ENCODE results near the gene CYP24A1. TPM values are rescaled to one million over a fixed set of nuclear protein-coding genes. Genes with fewer than 3 reads are reported as not detected.

Gene CYP24A1
- polyA plus RNA-seq, 1 donor (not counting 4 experiments of a cell fraction or from before 2014, with no cell fraction given) = 18.2 TPM

DNA sequence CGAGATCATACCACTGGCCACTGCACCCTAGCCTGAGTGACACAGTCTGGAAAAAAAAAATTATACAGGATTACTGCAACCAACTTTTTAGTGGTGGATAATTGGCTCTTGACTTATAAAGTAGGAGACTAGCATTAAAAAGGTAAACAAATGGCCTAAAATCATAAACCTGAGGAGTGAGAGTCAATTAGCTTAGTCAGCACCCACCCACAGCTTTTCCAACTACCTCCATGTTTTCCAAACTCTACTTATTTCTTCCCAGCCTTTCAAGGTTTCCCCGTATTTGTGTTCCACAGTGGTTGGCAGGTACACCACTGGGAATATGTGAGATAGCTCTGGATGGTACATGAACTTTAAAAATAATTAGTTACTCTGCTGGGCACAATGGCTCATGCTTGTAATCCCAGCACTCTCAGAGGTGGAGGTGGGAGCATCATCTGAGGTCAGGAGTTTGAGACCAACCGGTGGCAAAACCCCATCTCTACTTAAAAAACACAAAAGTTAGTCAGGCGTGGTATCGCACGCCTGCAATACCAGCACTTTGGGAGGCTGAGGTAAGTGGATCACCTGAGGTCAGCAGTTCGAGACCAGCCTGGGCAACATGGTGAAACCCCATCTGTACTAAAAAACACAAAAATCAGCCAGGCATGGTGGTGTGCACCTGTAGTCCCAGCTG, 6.7 kb downstream of the CYP24A1 start:
- TF ChIP-seq CTCF (optimal IDR thresholded peaks at IDR 0.05 in 1 of 3, IDR thresholded peaks at IDR 0.05 in 1 of 3, conservative IDR thresholded peaks at IDR 0.05 in 1 of 3; ENCODE audit: extremely low read depth in 1 of 3, insufficient read depth in 2 of 3, low read length in 3 of 3) (no peak), EZH2 (IDR thresholded peaks at IDR 0.05; ENCODE audit: low read length) (no peak)
- H3K9me1 ChIP-seq (ENCODE audit: control insufficient read depth, extremely low read depth, insufficient read depth, low read length) = no peaks in the 10 kb centered on the region
- H3K4me2 ChIP-seq (ENCODE audit: control insufficient read depth, extremely low read depth, insufficient read depth, low read depth, low read length) = no peak overlapping the region
- dilution Hi-C loops (cut with MboI; ENCODE audit: extremely low pct_ligation_motif_present, low sequenced_read_pairs) = no loop called here
- no peaks in the 10 kb centered on the region for H3K9me3 ChIP-seq (ENCODE audit: control insufficient read depth, low read depth, low read length)
- DNase-seq (ENCODE audit: low read depth, low spot score) = no peak
- H3K27me3 ChIP-seq (ENCODE audit: control insufficient read depth, extremely low read depth, insufficient read depth, low read length) = no peaks in the 10 kb centered on the region
- H3K4me3 ChIP-seq (ENCODE audit: control insufficient read depth in 2 of 3, extremely low read depth in 1 of 3, insufficient read depth in 2 of 3, low read depth in 1 of 3, low read length in 3 of 3) = no peak overlapping the region
- H3K27ac ChIP-seq (ENCODE audit: control insufficient read depth, insufficient read depth, low read length) = no peak overlapping the region
- FAIRE-seq = no peak
- H3K36me3 ChIP-seq (ENCODE audit: control insufficient read depth in 2 of 2, extremely low read depth in 1 of 2, insufficient read depth in 2 of 2, low read length in 2 of 2) = no peaks in the 10 kb centered on the region
- no peak overlapping the region for H3K9ac ChIP-seq (ENCODE audit: control insufficient read depth, extremely low read depth, insufficient read depth, low read length)
- no peak overlapping the region for H2AFZ ChIP-seq (ENCODE audit: control insufficient read depth, low read length)
- H3K4me1 ChIP-seq (ENCODE audit: control insufficient read depth, extremely low read depth, insufficient read depth, low read length) = peaks cover 11% of the 10 kb centered on the region
- H4K20me1 ChIP-seq (ENCODE audit: control insufficient read depth, extremely low read depth, insufficient read depth, low read length) = no peaks in the 10 kb centered on the region
- H3K79me2 ChIP-seq (ENCODE audit: control insufficient read depth, insufficient read depth, low read length) = no peaks in the 10 kb centered on the region

DNA sequence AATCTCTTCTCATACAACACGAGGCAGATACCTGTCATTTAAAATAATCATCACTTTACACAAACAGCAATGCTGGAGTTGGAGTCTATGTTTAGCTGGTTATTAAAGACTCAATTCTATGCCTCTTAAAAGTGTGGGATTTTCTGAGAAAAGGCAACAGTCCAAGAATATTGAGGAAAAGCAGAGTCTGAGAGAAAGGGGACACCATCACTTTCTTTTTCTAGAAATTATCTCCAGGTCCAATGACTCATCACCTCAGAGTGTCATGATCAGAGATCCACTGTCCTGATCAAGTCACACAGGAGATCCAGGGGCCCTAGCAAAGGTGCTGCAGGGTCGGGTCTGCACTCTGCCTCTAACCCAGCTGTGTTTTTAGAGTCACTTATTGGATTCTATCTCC, 8.0 kb downstream of the CYP24A1 start:
- peaks cover 11% of the 10 kb centered on the region for H3K4me1 ChIP-seq (ENCODE audit: control insufficient read depth, extremely low read depth, insufficient read depth, low read length)
- no peak for FAIRE-seq

More for the DNA sequence above, 8.0 kb downstream of the CYP24A1 start:
- no peak overlapping the region for H3K4me3 ChIP-seq (ENCODE audit: control insufficient read depth in 2 of 3, extremely low read depth in 1 of 3, insufficient read depth in 2 of 3, low read depth in 1 of 3, low read length in 3 of 3)
- no peak overlapping the region for H2AFZ ChIP-seq (ENCODE audit: control insufficient read depth, low read length)
- DNase-seq (ENCODE audit: low read depth, low spot score) = no peak
- no peak overlapping the region for H3K9ac ChIP-seq (ENCODE audit: control insufficient read depth, extremely low read depth, insufficient read depth, low read length)
- no peaks in the 10 kb centered on the region for H4K20me1 ChIP-seq (ENCODE audit: control insufficient read depth, extremely low read depth, insufficient read depth, low read length)
- no peak for TF ChIP-seq CTCF (optimal IDR thresholded peaks at IDR 0.05 in 1 of 3, IDR thresholded peaks at IDR 0.05 in 1 of 3, conservative IDR thresholded peaks at IDR 0.05 in 1 of 3; ENCODE audit: extremely low read depth in 1 of 3, insufficient read depth in 2 of 3, low read length in 3 of 3)
- TF ChIP-seq EZH2 (IDR thresholded peaks at IDR 0.05; ENCODE audit: low read length) = no peak
- no peaks in the 10 kb centered on the region for H3K36me3 ChIP-seq (ENCODE audit: control insufficient read depth in 2 of 2, extremely low read depth in 1 of 2, insufficient read depth in 2 of 2, low read length in 2 of 2)
- dilution Hi-C loops (cut with MboI; ENCODE audit: extremely low pct_ligation_motif_present, low sequenced_read_pairs) = no loop called here
- no peak overlapping the region for H3K4me2 ChIP-seq (ENCODE audit: control insufficient read depth, extremely low read depth, insufficient read depth, low read depth, low read length)
- no peak overlapping the region for H3K27ac ChIP-seq (ENCODE audit: control insufficient read depth, insufficient read depth, low read length)
- no peaks in the 10 kb centered on the region for H3K9me1 ChIP-seq (ENCODE audit: control insufficient read depth, extremely low read depth, insufficient read depth, low read length)
- no peaks in the 10 kb centered on the region for H3K79me2 ChIP-seq (ENCODE audit: control insufficient read depth, insufficient read depth, low read length)
- no peaks in the 10 kb centered on the region for H3K9me3 ChIP-seq (ENCODE audit: control insufficient read depth, low read depth, low read length)
- H3K27me3 ChIP-seq (ENCODE audit: control insufficient read depth, extremely low read depth, insufficient read depth, low read length) = no peaks in the 10 kb centered on the region
